HG02884 (cell line): ENCODE results near the gene NUFIP1.
"Not testable (repeated sequence)": the region's sequence is repeated elsewhere in the genome, so short reads cannot be mapped to it uniquely, and the experiment has no call there.

Experiments
- ATAC-seq: cut with Tn5 transposase; IDR thresholded peaks from one replicate; pipeline ENCODE4 v1.9.1; 2021; ENCODE audit warnings: mild to moderate bottlenecking, moderate library complexity; ENCODE audit not compliant: unreplicated experiment

Gene NUFIP1

DNA sequence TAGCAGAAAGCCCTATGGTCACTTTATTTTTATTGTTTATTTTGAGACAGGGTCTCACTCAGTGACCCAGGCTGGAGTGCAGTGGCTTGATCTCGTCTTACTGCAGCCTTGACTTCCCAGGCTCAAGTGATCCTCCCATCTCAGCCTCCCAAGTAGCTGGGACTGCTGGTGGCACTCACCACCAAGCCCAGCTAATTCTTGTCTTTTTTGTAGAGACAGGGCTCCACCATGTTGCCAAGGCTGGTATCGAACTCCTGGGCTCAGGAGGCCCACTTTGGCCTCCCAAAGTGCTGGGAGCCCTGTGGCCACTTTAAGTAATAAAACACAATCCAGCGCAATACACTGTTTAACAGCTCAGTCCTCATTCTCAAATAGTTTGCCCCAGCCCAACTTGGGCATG is 69.3 kb downstream of the NUFIP1 start:
- ATAC-seq = no peak

DNA sequence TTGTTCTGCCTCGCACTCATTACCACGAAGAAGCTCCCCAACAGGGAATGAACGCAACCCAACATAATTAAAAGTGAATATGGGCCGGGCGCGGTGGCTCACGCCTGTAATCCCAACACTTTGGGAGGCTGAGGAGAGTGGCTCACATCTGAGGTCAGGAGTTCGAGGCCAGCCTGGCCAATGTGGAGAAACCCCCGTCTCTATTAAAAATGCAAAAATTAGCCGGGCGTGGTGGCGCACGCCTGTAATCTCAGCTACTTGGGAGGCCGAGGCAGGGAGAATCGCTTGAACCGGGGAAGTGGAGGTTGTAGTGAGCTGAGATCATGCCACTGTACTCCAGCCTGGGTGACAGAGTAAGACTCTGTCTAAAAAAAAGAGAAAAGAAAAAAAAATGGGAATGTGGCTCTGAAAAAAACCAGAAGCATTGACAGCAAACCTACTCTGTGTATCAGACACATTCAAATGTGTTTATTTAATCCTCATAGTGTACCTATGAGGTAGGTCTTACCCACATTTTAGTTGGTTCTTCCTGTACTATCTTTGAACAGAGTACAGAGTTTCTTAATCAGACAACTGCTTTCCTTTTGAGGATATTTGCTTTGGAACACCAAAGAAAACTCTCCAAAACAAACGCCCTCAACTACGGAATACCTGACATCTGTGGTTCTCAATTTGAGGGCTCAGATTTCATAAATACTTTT is 70.0 kb downstream of the NUFIP1 start:
- ATAC-seq = no peak

DNA sequence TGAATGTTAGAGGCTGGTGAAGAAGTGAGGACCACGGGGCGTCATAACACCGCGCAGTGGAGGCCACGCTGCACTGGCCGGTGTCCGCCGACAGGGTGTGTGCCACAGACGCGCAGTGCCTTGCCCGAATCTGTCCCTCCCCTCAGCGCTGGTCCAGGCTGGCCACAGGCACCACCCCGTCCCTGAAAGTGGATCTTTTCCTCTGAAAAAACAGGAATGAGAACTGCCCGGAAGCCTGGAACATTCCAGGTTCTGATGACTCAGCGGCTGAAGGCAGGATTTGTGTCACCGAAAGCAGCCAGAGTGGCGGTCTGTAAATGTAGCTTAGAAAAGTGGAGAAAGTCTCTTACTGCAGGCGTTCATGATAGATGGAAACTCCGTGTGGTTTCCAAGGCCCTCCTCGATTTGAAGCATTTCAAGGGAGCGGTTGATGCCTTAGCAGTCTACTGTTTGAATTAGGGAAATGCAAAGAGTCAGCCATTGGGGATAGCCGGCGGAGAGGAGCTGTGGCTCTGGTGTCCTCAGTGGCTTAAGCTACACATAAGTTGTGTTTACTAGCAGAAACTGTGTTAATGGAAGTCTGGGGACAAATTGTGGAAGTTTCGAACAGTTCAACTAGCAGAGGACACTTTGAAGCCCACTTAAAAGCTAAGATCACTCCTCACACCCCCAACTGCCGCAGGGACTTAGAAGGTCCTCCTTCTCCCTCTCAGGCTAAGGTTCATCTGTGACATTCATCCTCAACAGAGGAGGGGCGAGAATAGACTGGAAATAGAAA is 70.8 kb downstream of the NUFIP1 start:
- peak; percentile 82 for ATAC-seq

DNA sequence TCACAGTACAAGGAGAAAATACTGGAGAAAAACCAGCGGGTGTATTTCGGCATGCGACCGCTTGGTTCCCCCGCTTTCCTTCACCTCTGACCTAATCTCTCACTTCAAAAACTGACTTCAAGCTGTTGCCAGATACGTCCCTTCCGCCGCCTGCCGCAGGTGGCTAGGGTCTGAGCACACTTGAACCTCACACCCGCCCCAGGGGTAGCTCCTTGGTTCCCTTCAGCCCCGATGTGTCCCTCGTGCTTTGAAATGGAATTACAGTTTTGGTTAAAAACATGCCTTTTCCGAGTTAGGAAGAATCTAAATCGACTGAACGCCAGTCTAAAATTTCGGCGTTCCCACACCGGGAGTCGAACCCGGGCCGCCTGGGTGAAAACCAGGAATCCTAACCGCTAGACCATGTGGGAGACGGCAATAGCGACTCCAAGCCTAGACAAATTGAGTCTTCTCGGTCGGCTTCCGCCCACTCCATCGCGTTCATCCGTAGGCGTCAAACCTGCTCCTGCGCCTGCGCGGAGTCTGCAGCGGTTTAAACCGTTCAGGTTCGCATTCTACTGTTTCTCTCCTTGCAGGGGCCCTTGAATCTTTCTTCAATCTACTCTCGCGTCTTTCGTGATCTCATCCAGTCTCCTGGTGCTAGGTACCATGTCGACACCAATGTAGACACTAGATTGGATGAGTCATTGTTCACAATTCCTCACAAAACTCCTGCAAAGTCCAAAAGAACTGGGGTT is 71.5 kb downstream of the NUFIP1 start:
- ATAC-seq = peak; percentile 81

DNA sequence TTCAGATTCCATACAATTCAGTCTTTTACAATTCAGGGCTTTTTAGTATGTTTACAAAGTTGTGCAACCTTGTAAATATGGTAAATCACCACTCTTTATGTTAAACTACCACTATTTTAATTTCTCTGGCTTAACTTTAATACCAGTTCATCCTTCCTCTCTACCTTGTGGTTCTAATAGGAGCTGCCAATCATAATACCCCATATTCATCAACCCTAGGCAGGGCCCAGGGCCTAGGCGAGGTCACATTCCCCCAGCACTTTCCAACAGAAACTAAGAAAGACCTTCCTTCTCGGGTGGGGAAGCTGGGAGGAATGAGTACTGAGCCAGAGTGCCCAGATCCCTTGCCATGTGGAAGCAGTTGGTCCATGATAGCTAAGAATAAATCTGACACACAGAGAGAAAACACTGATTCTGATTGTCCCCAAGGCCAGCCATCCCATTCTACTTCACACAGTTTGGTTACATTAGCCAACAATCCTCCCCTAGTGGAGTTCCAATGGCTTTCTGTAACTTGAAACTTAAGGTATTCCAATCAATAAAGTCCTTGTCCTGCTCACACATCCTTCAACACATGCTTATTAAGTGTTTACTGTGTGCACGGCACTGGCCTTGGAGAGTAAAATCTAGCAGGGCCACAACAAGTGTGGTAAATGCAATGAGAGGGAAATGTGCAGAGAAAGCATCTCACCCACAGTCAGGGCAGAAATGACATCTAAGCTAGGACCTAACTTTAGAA is 76.8 kb downstream of the NUFIP1 start:
- no peak for ATAC-seq

DNA sequence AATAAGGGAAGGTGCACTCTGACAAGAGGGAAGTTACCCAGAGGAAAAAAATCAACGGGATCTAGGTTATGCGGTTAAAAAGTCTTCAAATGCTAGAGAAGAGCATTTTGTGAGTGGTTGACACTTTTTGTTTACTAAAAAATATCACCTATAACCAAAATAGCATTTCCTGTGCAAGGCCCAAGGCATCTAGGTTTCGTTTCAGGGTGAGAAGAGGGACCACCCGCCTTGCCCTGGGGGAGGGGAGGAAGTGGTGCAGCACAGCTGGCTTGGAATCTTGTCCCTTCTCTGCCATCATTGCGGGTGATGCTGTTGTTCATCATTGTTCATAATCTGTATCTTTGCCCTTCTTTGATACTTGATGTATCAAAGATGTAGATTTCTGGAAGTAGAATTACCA is 80.6 kb downstream of the NUFIP1 start:
- ATAC-seq = no peak

DNA sequence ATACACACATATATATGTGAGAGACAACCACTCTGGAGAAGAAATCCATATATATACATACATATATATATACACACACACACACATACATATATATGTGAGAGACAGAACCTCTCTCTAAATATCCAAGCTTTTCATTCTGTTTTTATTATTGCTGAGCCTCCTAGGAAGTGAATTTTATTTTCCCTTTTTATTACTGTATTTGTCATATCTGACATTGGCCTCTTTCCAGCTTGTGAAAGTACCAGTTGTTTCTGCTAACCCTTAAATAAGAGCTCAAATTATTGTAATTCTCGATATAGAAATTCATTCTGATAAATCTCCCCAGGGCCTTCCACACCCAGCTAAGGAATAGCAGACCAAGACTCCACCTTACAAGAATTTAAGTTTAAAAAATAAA is 81.0 kb downstream of the NUFIP1 start:
- ATAC-seq = no peak

DNA sequence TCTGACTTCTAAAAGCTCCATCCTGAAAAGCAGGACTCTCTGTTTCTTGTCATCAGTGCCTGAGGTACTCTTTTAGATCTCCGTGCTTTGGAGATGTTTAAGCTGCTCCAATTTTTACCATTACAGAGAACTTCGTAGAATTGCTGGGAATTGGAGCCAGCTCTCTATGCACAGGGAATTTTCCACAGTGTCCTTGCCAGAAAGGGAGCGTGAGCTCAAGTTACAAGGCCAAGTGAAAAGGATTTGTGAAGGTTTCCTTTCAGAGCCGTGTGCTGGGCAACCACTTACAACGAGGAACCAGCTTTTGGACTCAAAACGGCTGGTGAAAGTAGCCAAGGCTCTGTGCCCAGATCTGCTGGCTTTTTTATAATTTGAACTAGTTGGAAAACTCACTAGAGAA is 82.6 kb downstream of the NUFIP1 start:
- ATAC-seq = no peak

DNA sequence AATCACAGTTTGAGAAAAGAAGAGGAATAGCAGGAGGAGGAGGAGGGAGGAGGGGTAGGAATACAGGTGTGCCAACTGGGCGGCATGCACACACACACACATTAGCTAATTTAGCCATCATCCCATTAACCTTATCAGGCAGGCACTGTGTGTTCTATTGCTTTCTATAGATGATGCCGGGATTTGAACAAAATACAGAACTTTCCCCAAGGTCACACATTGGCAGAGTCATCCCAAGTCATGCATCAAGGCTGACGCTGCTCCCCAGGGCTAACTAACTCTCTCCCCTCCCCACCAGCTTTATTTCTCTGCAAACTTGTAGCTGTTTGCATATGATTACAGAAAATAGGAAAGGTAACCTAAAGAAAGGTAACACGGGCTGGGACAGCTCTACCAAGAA is 83.0 kb downstream of the NUFIP1 start:
- ATAC-seq = no peak

DNA sequence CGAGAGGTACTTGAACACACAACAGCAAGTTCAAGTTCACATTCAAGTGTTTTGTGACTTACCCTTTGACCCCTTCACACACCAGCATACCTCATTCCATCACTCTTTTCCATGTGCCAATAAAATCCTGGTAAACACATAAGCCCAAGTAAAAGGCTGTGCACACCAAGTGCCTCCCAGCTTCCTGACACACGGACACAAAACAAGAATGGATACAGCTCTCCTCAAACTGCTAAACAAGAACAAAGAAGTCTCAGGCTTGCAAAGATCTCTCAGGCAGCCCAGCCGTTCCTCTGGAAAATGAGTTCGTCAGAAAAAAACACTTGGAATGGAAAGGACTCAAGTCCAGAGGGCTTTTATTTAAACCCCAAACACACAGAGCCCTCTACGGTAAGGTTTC is 83.7 kb downstream of the NUFIP1 start:
- no peak for ATAC-seq

DNA sequence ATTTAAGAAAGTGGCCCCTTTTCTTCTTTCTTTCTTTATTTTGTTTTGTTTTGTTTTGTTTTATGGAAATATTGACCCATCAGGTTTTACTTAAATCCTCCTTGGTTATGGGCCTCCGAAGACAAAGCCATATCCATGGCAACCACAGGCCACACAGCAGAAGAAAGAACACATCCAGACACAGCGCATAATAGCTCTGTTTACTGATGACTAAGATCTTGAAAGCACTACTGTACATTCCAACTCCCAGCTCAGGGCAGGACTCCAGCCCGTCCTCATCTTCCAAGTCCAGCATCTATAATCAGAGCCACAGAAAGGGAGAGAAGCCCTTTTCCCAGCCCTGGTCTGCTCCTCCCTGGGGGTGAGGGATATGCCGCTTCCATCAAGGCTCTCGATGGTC is 84.3 kb downstream of the NUFIP1 start:
- no peak for ATAC-seq

DNA sequence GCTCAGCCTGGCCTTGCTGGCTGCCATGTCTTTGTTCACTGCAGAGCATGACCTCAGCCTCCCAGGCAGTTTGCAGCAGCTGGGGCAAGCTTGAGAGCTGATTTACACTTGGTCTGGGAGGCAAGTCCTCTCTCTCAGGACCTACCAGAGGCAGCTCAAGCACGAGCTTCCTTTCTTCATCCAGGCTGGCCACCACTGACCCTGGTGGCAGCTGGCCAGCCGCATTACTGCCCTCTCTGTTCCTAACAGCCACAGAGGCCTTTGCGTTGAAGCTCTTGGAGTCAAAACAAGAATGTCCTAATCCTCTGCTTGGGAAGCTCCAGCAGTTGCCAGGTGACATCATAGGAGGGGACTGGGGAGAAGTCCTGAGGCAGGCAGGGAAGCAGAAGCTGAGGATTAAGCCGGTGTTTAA is 85.7 kb downstream of the NUFIP1 start:
- ATAC-seq = no peak

DNA sequence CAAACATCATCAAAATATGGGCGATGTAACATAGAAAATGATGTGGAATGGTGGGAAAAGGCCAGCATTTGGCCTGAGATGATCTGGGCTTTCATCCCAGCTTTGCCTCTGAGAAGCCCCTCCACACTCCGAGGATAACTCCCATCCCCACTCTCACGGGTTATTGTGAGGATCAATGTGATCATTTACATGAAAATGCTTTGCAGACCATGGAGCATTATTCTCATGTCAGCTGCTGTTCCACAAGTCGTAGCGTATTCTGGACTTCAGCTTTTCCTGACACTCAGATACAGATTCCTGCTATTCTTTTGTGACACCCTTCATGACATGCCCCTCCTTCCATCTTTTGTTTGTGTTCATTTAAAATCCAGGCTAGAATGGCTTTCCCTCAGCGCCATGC is 86.5 kb downstream of the NUFIP1 start:
- ATAC-seq = no peak

DNA sequence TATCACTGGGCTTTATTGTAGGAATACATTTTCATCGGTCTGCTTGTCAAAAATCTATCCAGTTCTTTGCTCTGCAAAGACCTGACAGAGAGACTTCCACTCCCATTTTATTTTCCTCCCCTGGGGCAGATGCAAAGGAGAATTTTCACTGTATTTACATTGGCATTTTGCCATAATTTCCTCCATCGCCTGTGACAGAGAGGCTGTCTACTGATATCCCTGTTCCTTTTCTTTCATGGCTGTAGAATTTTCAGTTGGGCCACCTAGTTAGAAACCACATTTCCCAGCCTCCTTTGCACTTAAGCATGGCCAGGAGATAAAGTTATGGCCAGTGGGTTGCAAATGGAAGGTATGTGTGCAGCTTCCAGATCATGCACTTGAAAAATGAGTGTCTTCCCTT is 89.3 kb downstream of the NUFIP1 start:
- no peak for ATAC-seq

DNA sequence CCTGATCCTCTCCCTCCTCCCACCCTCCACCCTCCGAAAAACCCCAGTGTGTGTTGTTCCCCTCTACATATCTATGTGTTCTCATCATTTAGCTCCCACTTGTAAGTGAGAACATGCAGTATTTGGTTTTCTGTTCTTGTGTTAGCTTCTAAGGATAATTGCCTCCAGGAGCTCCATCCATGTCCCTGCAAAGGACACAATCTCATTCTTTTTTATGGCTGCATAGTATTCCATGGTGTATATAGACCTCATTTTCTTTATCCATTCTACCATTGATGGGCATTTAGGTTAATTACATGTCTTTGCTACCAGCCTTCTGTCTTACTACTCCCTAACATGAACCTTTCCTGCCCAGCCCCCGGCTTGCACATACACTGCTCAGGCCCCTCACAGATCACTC is 91.0 kb downstream of the NUFIP1 start:
- not testable (repeated sequence) for ATAC-seq

DNA sequence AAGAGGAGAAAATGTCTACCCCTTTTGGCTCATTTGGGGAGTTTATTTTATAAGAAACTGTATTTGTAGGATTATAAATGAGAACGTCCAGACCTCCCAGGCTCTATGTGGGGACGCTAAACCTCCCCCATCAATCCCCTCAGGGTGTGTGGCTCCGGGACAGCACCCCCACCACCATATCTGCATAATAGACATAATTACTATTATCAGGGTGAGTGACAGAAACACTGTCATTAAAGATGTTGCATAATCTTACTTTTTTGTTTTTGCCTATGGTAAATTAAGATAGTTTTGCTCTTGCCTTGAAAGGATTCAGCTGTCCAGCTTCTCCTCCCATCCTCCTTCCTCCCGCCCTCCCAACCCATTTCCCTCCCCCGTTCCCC is 93.3 kb downstream of the NUFIP1 start:
- ATAC-seq = no peak

DNA sequence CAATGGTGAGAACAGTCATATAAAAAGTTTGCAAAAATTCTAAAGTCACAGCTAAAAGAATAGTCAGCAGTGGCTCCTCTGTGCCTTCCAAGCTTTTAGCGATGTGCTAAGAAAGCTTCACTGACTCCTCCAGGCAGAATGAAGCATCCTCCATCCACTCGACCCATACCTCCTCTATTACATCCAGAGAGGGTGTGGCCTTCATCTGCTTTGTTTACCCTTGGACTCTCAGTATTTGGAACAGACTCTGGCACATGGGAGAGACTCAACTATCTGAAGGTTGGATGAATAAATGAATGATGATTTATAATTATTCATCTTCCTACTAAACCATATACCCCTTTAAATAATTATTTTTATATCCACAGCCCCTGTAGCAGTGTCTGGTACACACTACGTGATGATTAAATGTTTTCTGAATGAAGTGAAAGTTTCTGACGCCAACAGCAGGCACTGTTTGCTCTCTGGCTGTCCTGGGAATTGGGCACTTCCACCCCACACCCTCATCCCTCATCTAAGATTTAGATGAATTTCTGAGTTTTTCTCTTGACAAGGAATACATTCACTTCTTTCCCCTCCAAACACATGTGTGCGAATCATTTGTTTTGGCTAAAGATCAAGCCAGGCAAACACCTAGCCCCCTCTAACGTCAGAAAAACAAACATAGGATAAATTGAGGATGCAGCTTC is 93.9 kb downstream of the NUFIP1 start:
- ATAC-seq = no peak

DNA sequence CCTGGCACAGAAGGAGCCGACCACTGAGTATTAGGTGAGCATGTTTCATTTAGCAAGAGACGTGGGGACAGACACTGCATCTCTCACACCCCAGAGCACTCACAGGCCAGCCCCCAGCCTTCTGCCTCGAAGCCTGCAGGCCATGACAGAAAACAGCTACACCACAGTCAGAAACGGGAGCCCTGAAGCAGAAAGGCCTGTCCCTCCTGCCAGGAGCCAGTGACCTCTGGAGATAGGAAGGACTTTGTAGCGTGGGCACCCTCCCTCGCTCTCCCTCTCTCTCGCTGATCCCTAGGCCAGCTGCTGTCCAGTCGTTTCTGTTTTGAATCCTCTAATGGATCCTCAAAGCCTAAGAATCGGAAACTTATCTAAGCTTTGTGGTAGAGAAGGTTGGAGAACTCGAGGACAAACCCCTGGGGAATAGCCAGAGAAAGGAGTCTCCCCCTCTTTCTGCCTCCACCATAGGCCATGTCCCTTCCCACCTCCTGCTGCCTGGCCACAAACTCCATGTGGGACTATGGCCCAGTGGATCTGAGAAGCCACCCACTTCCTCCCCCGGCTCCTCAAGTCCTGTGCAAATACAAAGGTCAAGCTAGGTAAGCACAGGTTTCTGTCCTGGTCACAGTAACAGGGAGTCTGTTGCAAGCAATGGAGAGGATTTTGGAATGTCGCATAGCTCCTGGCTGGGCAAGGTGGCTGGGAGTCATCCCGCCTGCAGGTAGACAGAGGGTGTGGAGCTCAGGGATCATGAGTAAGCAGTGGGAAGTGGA is 95.1 kb downstream of the NUFIP1 start:
- ATAC-seq = no peak
